Erythroblast (primary cell): ENCODE data around the gene UBN2.
"Not testable (repeated sequence)": the region's sequence is repeated elsewhere in the genome, so short reads cannot be mapped to it uniquely, and the experiment has no call there.

Experiments
- DNase-seq, 2 experiments: peaks; one replicate each; lab custom pipeline; 2025; lab: John Stamatoyannopoulos, UW
- GATA1 ChIP-seq: IDR thresholded peaks from 2 replicates; pipeline ENCODE4 v1.6.1; 2011; ENCODE audit warnings: low read depth, mild to moderate bottlenecking, control low read depth, low read length, moderate library complexity
- POLR2A ChIP-seq: IDR thresholded peaks from 2 replicates; pipeline ENCODE4 v1.6.1; 2011; ENCODE audit warnings: mild to moderate bottlenecking, low read length

UBN2 gene

DNA sequence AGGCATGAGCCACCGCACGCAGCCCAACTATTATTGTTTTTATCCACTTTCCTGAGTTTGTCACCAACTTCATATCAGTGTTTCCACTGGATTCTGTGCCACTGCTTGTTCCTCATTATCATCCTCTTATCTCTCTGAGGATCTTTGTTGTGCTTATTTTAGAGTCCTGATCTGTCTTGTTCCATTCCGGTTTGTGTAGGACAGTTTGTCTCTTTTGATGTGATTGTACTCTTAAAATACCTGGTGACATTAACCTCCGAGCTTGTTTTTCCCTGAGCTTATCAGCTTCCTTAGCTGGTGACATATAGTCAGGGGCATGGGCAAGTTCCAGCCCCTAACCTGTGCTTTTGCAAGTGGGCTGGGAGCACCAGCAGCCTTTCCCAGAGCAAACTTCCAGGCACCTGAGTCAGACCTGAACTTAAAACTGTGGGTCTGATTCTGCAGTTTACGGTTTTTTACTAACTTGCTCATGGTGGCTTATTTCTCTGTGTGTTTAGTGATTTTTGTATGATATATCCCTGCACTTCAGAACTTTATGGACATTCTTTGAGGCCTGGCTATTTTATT lies 87.0 kb downstream of the UBN2 start:
- TF ChIP-seq POLR2A, result no peak
- TF ChIP-seq GATA1, result no peak
- DNase-seq, result no peak

GRCh38 chr7:139321071-139321745 lies 90.2 kb downstream of the UBN2 start:
- TF ChIP-seq POLR2A (no peak), GATA1 (no peak)

GRCh38 chr7:139324709-139325108 lies 93.7 kb downstream of the UBN2 start:
- DNase-seq, result not testable (repeated sequence)

More at GRCh38 chr7:139321071-139321745, 90.2 kb downstream of the UBN2 start:
- peak; percentile 18 to 25 for DNase-seq

DNA sequence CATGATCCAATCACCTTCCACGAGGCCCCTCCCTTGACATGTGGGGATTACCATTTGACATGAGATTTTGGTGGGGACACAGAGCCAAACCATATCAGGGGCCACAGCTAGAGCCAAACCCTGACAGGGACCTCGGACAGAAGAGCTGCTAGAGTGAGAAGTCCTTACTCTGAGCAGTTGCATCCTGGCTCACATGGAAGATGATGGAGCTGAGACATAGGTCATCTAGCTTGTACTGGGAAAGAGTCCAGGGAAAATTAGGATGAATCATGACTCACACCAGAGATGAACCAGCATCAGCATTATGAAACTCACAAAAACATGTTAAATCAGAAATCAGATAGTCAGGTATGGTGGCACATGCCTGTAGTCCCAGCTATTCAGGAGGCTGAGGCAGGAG lies 97.3 kb downstream of the UBN2 start:
- DNase-seq, result no peak
- no peak for TF ChIP-seq POLR2A
- no peak for TF ChIP-seq GATA1

- TF ChIP-seq GATA1, result no peak
- no peak for TF ChIP-seq POLR2A
Measured at GRCh38 chr7:139329119-139329518, 98.1 kb downstream of the UBN2 start.

DNA sequence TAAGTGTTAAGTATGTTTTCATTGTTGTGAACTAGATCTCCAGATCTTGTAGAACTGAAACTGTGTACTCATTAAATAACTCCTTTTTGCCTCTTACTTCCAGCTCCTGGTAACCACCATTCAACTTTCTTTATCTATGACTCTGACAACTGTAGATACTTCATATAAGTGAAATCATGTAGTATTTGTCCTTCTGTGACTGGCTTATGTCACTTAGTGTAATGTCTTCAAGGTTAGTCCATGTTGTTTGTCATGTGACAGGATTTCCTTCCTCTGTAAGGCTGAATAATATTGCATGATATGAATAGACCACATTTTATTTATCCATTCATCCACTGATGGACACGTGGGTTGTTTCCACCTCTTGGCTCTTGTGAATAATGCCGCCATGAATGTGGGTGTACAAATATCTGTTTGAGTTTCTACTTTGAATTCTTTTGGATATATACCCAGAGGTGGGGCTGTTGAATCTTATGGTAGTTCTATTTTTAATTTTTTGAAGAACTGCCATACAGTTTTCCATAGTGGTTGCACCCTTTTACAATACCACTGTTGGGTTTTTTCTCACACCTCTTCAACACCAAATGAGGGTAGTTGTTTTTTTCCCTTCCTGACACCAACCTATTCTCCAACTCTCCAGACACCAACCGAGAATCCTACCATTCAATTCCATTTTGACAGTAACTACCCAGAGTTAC lies 99.4 kb downstream of the UBN2 start:
- no peak for DNase-seq
- TF ChIP-seq POLR2A, result no peak
- no peak for TF ChIP-seq GATA1

More at GRCh38 chr7:139329119-139329518, 98.1 kb downstream of the UBN2 start:
- no peak for DNase-seq

- DNase-seq, result peak in 1 of 2 experiments; percentile 41
- TF ChIP-seq GATA1 (no peak), POLR2A (no peak)
Measured at GRCh38 chr7:139332697-139333359, 101.8 kb downstream of the UBN2 start.

GRCh38 chr7:139333443-139333842 lies 102.4 kb downstream of the UBN2 start:
- DNase-seq, result not testable (repeated sequence)

DNA sequence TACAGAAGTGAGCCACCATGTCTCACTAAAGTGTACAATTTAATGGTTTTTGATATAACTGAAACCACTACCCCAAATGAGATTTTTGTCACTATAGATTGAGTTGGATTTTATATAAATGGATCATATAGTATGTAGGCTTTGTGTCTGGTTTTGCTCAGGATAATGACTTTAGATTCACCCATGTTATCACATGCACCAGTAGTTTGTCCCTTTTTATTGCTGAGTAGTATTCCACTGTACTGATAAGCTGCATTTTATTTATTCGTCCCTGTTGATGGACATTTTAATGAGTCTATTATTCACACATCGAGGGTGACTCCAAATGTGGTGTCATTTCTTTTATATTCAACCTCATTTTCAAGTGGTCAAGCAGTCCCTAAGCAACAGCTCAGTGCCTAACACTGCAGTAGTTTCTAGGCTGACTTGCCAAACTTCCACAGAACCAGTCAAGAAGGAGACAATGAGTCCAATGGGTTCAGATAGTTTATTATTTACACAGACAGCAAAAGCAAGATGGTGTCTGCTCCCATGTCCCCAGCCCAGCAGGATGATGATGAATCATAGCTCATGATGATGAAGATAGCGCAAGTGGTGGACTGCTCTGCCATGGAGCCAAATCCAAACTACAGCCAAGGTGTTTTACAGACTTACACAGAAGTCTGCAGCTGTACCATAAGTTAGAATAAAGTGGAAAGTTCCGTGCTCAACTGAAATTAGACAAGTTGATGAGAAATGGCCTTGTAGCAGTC lies 103.5 kb downstream of the UBN2 start:
- TF ChIP-seq POLR2A, result no peak
- TF ChIP-seq GATA1, result no peak
- no peak for DNase-seq

- DNase-seq, result no peak
- TF ChIP-seq POLR2A (no peak), GATA1 (no peak)
Measured at GRCh38 chr7:139339025-139339424, 108.0 kb downstream of the UBN2 start.

GRCh38 chr7:139339698-139340036 lies 108.6 kb downstream of the UBN2 start:
- DNase-seq, result no peak
- no peak for TF ChIP-seq GATA1
- TF ChIP-seq POLR2A, result no peak

- DNase-seq, result peak; percentile 99
- peak; percentile 64 for TF ChIP-seq POLR2A
- TF ChIP-seq GATA1, result no peak
Measured at GRCh38 chr7:139340037-139340807, 109.2 kb downstream of the UBN2 start.

GRCh38 chr7:139340808-139341057 lies 109.7 kb downstream of the UBN2 start:
- no peak for TF ChIP-seq POLR2A
- TF ChIP-seq GATA1, result no peak

More at GRCh38 chr7:139340808-139341057, 109.7 kb downstream of the UBN2 start:
- DNase-seq, result no peak
